Measurements from ENCODE around the gene GRB2.

DNA sequence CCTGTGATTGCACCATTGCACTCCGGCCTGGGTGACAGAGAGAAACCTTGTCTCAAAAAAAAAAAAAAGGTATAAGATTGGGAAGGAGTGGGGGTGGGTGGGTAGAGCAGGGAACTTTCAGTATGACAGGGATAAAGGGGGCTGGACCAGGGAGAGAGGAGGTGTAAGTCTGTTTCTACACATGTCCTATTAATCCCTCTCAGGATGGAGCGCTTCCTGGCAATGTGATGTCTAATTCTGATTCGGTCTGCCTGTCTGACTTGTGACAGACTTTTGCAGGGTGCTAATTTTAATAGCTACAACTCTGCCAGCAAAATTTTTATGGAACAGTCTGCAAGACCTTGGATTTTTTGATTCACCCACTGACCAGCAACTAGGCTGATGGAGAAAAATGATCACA lies 62.5 kb downstream of the GRB2 start:
- TF ChIP-seq FOXA1 (IDR thresholded peaks at IDR 0.05), result no peak
- TF ChIP-seq SP1 (IDR thresholded peaks at IDR 0.05), result no peak
- TF ChIP-seq FOXM1 (IDR thresholded peaks at IDR 0.05; ENCODE audit: borderline replicate concordance), result no peak
- TF ChIP-seq ZNF384 (IDR thresholded peaks at IDR 0.05), result no peak
- TF ChIP-seq ELF4 (IDR thresholded peaks at IDR 0.05), result no peak
- no peak for TF ChIP-seq BHLHE40 (IDR thresholded peaks at IDR 0.05; ENCODE audit: borderline replicate concordance)
- TF ChIP-seq FOXK2 (IDR thresholded peaks at IDR 0.05), result no peak
- TF ChIP-seq SUZ12 (IDR thresholded peaks at IDR 0.05), result no peak
- no peak for TF ChIP-seq CTBP1 (IDR thresholded peaks at IDR 0.05; ENCODE audit: borderline replicate concordance)
- no peak for TF ChIP-seq NFRKB (IDR thresholded peaks at IDR 0.05)
- TF ChIP-seq ARNT (IDR thresholded peaks at IDR 0.05), result no peak
- TF ChIP-seq L3MBTL2 (conservative IDR thresholded peaks at IDR 0.05), result no peak
- TF ChIP-seq, protein P1, sequence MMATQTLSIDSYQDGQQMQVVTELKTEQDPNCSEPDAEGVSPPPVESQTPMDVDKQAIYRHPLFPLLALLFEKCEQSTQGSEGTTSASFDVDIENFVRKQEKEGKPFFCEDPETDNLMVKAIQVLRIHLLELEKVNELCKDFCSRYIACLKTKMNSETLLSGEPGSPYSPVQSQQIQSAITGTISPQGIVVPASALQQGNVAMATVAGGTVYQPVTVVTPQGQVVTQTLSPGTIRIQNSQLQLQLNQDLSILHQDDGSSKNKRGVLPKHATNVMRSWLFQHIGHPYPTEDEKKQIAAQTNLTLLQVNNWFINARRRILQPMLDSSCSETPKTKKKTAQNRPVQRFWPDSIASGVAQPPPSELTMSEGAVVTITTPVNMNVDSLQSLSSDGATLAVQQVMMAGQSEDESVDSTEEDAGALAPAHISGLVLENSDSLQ (IDR thresholded peaks at IDR 0.05), result no peak
